OCI-LY7 (cell line): Measurements from ENCODE around the gene KDM2B. TPM values are rescaled to one million over a fixed set of nuclear protein-coding genes. Genes with fewer than 3 reads are reported as not detected.

ENCODE experiments used
- BruUV-seq: library from RNA; stranded (reverse); fragments of 400-500 nt; replicated peaks from 2 replicates; lab custom pipeline; 2021; lab: Mats Ljungman, UMichigan
- CTCF ChIA-PET: fragments of 300-600 bp; sonication (Branson Sonifier 250); formaldehyde crosslinking; loops from one replicate; lab custom pipeline; 2022; ENCODE audit warnings: antibody characterized with exemption; ENCODE audit not compliant: unreplicated experiment; lab: Charles Lee
- POLR2A ChIA-PET: fragments of 300-600 bp; sonication (Branson Sonifier 250); formaldehyde crosslinking; loops from one replicate; lab custom pipeline; 2022; ENCODE audit warnings: antibody characterized with exemption; lab: Charles Lee
- DNase-seq: peaks from one replicate; pipeline ENCODE4 v3.0.0-alpha.2; 2015; ENCODE audit warnings: low spot score
- H2AFZ ChIP-seq: fragments of 200-600 bp; sonication (generic), shearing (Covaris generic); 2 replicates; pipeline ENCODE4 v1.6.1; 2014; ENCODE audit warnings: mild to moderate bottlenecking, antibody characterized with exemption, low read length, moderate library complexity
- H3K27ac ChIP-seq: fragments of 200-600 bp; sonication (generic); 2 replicates; pipeline ENCODE4 v1.5.1; 2014; ENCODE audit warnings: mixed run types, low read depth, mild to moderate bottlenecking, moderate library complexity, low read length, inconsistent platforms; ENCODE audit not compliant: poor library complexity, severe bottlenecking
- H3K36me3 ChIP-seq: fragments of 200-600 bp; sonication (generic); 2 replicates; pipeline ENCODE4 v1.6.1; 2014; ENCODE audit warnings: mild to moderate bottlenecking, antibody characterized with exemption, low read length, moderate library complexity, mixed read lengths; ENCODE audit not compliant: insufficient read depth
- H3K4me1 ChIP-seq: fragments of 200-600 bp; sonication (generic); 2 replicates; pipeline ENCODE4 v1.5.1; 2014; ENCODE audit warnings: mild to moderate bottlenecking, low read length; ENCODE audit not compliant: insufficient read depth, poor library complexity, severe bottlenecking
- H3K4me2 ChIP-seq: fragments of 200-600 bp; sonication (generic); 2 replicates; pipeline ENCODE4 v1.6.1; 2014; ENCODE audit warnings: mild to moderate bottlenecking, low read length
- H3K4me3 ChIP-seq: fragments of 200-600 bp; sonication (generic); 2 replicates; pipeline ENCODE4 v1.5.1; 2014; ENCODE audit warnings: mild to moderate bottlenecking, low read depth, low read length; ENCODE audit not compliant: poor library complexity, severe bottlenecking
- H3K79me2 ChIP-seq: fragments of 200-600 bp; sonication (generic); 2 replicates; pipeline ENCODE4 v1.6.1; 2016; ENCODE audit warnings: low read depth, mild to moderate bottlenecking, low read length, moderate library complexity, mixed read lengths; ENCODE audit not compliant: insufficient read depth
- H3K9me2 ChIP-seq: fragments of 200-600 bp; sonication (generic); 2 replicates; pipeline ENCODE4 v1.6.1; 2016; ENCODE audit warnings: mild to moderate bottlenecking, low read length, mixed read lengths; ENCODE audit not compliant: insufficient read depth
- H3K9me3 ChIP-seq: fragments of 200-600 bp; sonication (generic); 2 replicates; pipeline ENCODE4 v1.6.1; 2014; ENCODE audit warnings: mild to moderate bottlenecking, mixed run types, low read length, mixed read lengths
- H4K20me1 ChIP-seq: fragments of 200-600 bp; sonication (generic); 2 replicates; pipeline ENCODE4 v1.6.1; 2014; ENCODE audit warnings: mild to moderate bottlenecking, antibody characterized with exemption, low read length, moderate library complexity, mixed read lengths; ENCODE audit not compliant: insufficient read depth
- CTCF ChIP-seq: fragments of 200-600 bp; sonication (generic); conservative IDR thresholded peaks from 2 replicates; pipeline ENCODE4 v1.5.1; 2014; ENCODE audit warnings: mild to moderate bottlenecking, antibody characterized with exemption, low read length, moderate library complexity, mixed read lengths
- EZH2phosphoT487 ChIP-seq: fragments of 200-600 bp; sonication (generic); IDR thresholded peaks from 2 replicates; pipeline ENCODE4 v1.6.1; 2018; ENCODE audit warnings: low read depth, borderline replicate concordance, mild to moderate bottlenecking, mixed run types, antibody characterized with exemption, low read length, moderate library complexity, mixed read lengths
- intact Hi-C: fragments of 100-400 bp; cut with micrococcal nuclease; formaldehyde crosslinking; loops from one replicate; pipeline ENCODE4 v1.10.0; 2022; ENCODE audit not compliant: unreplicated experiment
- total RNA-seq, 2 experiments: library from RNA; depleted of rRNA in 1 of 2; stranded (reverse); fragments of >200 nt in 1 of 2; shearing (Covaris generic) in 1 of 2; gene quantifications; 2 replicates each; pipeline ENCODE4 v1.2.3, GENCODE V29; 2014 to 2022

The KDM2B gene
- total RNA-seq, 2 experiments from 2014 or later = 78.5 to 88.0 TPM

GRCh38 chr12:121448771-121449315 lies 132.0 kb downstream of the KDM2B start:
- Histone ChIP-seq H2AFZ (no peak overlapping the region), H3K4me2 (no peak overlapping the region), H3K36me3 (peaks cover 75% of the 10 kb centered on the region), H3K9me2 (no peaks in the 10 kb centered on the region), H3K79me2 (0 out of 2 replicates have a peak, but pooled peaks cover 4% of the 10 kb centered on the region), H3K4me3 (no peak overlapping the region), H3K27ac (no peak overlapping the region), H3K9me3 (no peaks in the 10 kb centered on the region), H3K4me1 (no peaks in the 10 kb centered on the region), H4K20me1 (no peaks in the 10 kb centered on the region)
- ChIA-PET CTCF (no interaction called here), POLR2A (interaction anchor here (0.7 kb wide), 1 partner anchor 114 kb away, joined by 3 read pairs; no protein-coding TSS in a partner anchor)
- DNase-seq = no peak
- TF ChIP-seq EZH2phosphoT487 (no peak), CTCF (no peak)
- no TSS peak for BruUV-seq
- intact Hi-C loops = no loop called here

GRCh38 chr12:121446750-121447149 lies 134.1 kb downstream of the KDM2B start:
- Histone ChIP-seq H4K20me1 (no peaks in the 10 kb centered on the region), H3K9me2 (no peaks in the 10 kb centered on the region), H2AFZ (no peak overlapping the region), H3K4me1 (no peaks in the 10 kb centered on the region), H3K79me2 (0 out of 2 replicates have a peak, but pooled peaks cover 4% of the 10 kb centered on the region), H3K4me2 (no peak overlapping the region), H3K4me3 (no peak overlapping the region), H3K9me3 (no peaks in the 10 kb centered on the region), H3K36me3 (peaks cover 79% of the 10 kb centered on the region), H3K27ac (no peak overlapping the region)
- TF ChIP-seq EZH2phosphoT487 (no peak), CTCF (no peak)
- DNase-seq = no peak
- ChIA-PET CTCF (no interaction called here), POLR2A (interaction anchor here (0.5 to 0.7 kb wide), 2 partner anchors 38 to 196 kb away, joined by 3 to 4 read pairs; no protein-coding TSS in a partner anchor)
- intact Hi-C loops = no loop called here
- no TSS peak for BruUV-seq

DNA sequence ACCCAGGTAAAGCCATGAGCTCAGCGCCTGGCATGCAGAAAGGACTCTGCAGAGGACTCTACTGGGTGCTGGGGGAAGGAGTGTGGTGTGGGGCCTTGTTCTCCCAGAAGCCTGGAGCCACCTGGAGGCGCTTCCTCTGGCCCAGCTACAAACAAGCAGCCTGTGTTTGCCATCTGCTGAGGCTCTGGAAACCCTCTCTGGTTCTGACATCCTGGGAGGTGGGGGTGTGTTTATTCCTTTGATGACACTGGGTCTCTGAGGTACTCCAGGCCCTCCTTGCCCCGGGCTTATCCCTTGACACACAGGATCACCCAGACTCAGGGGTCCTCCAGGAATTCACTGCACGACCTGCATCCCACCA lies 136.0 kb downstream of the KDM2B start:
- 0 out of 2 replicates have a peak, but pooled peaks cover 4% of the 10 kb centered on the region for H3K79me2 ChIP-seq
- BruUV-seq = no TSS peak
- H3K4me1 ChIP-seq = no peaks in the 10 kb centered on the region
- H2AFZ ChIP-seq = no peak overlapping the region
- ChIA-PET POLR2A (no interaction called here), CTCF (no interaction called here)
- H3K27ac ChIP-seq = no peak overlapping the region
- intact Hi-C loops = no loop called here
- H4K20me1 ChIP-seq = no peaks in the 10 kb centered on the region
- no peak overlapping the region for H3K4me3 ChIP-seq
- peaks cover 83% of the 10 kb centered on the region for H3K36me3 ChIP-seq
- H3K9me3 ChIP-seq = no peaks in the 10 kb centered on the region
- no peak for TF ChIP-seq EZH2phosphoT487
- TF ChIP-seq CTCF = no peak
- no peak overlapping the region for H3K4me2 ChIP-seq
- no peak for DNase-seq
- no peaks in the 10 kb centered on the region for H3K9me2 ChIP-seq
